Endothelial cell of umbilical vein (primary cell): ENCODE data around the gene FAM53B. TPM values are rescaled to one million over a fixed set of nuclear protein-coding genes. Genes with fewer than 3 reads are reported as not detected.

Experiments used
- BruUV-seq: library from RNA; stranded (reverse); fragments of 400-500 nt; replicated peaks from 2 replicates; lab custom pipeline; 2021; lab: Mats Ljungman, UMichigan
- CTCF ChIA-PET: fragments of 300-600, 350-600 bp; sonication (Branson Sonifier 250); formaldehyde crosslinking; loops from one replicate; lab custom pipeline; 2021; ENCODE audit warnings: antibody characterized with exemption, inconsistent platforms; lab: Charles Lee
- POLR2A ChIA-PET: fragments of 300-600, 350-600 bp; sonication (Branson Sonifier 250); formaldehyde crosslinking; loops from one replicate; lab custom pipeline; 2021; ENCODE audit warnings: antibody characterized with exemption, inconsistent platforms; lab: Charles Lee
- DNase-seq: peaks from one replicate; pipeline ENCODE4 v3.0.0-alpha.2; 2011; ENCODE audit warnings: low read depth, low spot score
- FAIRE-seq: peaks from 2 replicates; lab custom pipeline; 2011; peaks lifted over from hg19 to GRCh38; lab: Jason Lieb, UNC
- H2AFZ ChIP-seq: 2 replicates; pipeline ENCODE4 v1.6.0; 2012; ENCODE audit warnings: low read depth, low read length, control low read depth, inconsistent platforms
- H3K27ac ChIP-seq: 2 replicates; pipeline ENCODE4 v1.5.1; 2011; ENCODE audit warnings: low read depth, mild to moderate bottlenecking, control low read depth, low read length, moderate library complexity; ENCODE audit not compliant: insufficient read depth
- H3K27me3 ChIP-seq, 2 experiments: 2 replicates each; pipeline versions ENCODE4 v1.6.0 to v1.6.1; 2011; ENCODE audit warnings: low read length in 2 of 2, mixed read lengths in 1 of 2; ENCODE audit not compliant: control insufficient read depth in 2 of 2, insufficient read depth in 2 of 2
- H3K36me3 ChIP-seq, 2 experiments: 2 replicates in 1 of 2; 3 replicates in 1 of 2; pipeline ENCODE4 v1.5.1; 2011; ENCODE audit warnings: low read length in 2 of 2, mild to moderate bottlenecking in 1 of 2, moderate library complexity in 1 of 2; ENCODE audit not compliant: control insufficient read depth in 2 of 2, insufficient read depth in 2 of 2; ENCODE audit errors: extremely low read depth in 1 of 2
- H3K4me1 ChIP-seq: 3 replicates; pipeline ENCODE4 v1.5.1; 2011; ENCODE audit warnings: mild to moderate bottlenecking, low read length; ENCODE audit not compliant: control insufficient read depth, insufficient read depth; ENCODE audit errors: extremely low read depth
- H3K4me2 ChIP-seq: 2 replicates; pipeline ENCODE4 v1.6.1; 2011; ENCODE audit warnings: low read length, control low read depth, mixed read lengths; ENCODE audit not compliant: insufficient read depth
- H3K4me3 ChIP-seq, 3 experiments: fragments of 200-600 bp in 1 of 3; sonication (generic), shearing (Covaris generic) in 1 of 3; replicated peaks in 1 of 3; 2 replicates each; pipeline ENCODE4 v1.5.1; 2011 to 2016; ENCODE audit warnings: control low read depth in 3 of 3, low read length in 3 of 3, mild to moderate bottlenecking in 2 of 3, inconsistent platforms in 1 of 3, low read depth in 1 of 3, moderate library complexity in 1 of 3; ENCODE audit not compliant: insufficient read depth in 1 of 3
- H3K79me2 ChIP-seq: 2 replicates; pipeline ENCODE4 v1.6.0; 2012; ENCODE audit warnings: low read length, inconsistent platforms; ENCODE audit not compliant: control insufficient read depth, insufficient read depth
- H3K9ac ChIP-seq: replicated peaks from 2 replicates; pipeline ENCODE3; 2011; ENCODE audit warnings: low read length, control low read depth; ENCODE audit not compliant: insufficient read depth; ENCODE audit errors: extremely low read depth
- H3K9me1 ChIP-seq: replicated peaks from 3 replicates; pipeline ENCODE4 v1.6.0; 2011; ENCODE audit warnings: mild to moderate bottlenecking, low read length; ENCODE audit not compliant: control insufficient read depth, insufficient read depth; ENCODE audit errors: extremely low read depth
- H3K9me3 ChIP-seq: replicated peaks from 2 replicates; pipeline ENCODE4 v1.5.1; 2012; ENCODE audit warnings: low read length, inconsistent platforms; ENCODE audit not compliant: control insufficient read depth, insufficient read depth
- H4K20me1 ChIP-seq: replicated peaks from 2 replicates; pipeline ENCODE3; 2011; ENCODE audit warnings: mild to moderate bottlenecking, low read length; ENCODE audit not compliant: control insufficient read depth, insufficient read depth; ENCODE audit errors: extremely low read depth
- EZH2 ChIP-seq: IDR thresholded peaks from 2 replicates; pipeline ENCODE4 v1.6.1; 2012; ENCODE audit warnings: borderline replicate concordance, low read depth, mild to moderate bottlenecking, moderate library complexity, low read length, inconsistent platforms; ENCODE audit not compliant: severe bottlenecking
- JUN ChIP-seq: IDR thresholded peaks from 2 replicates; pipeline ENCODE4 v1.6.1; 2011; ENCODE audit warnings: borderline replicate concordance, low read depth; ENCODE audit not compliant: insufficient read length, insufficient read depth
- MYC ChIP-seq: IDR thresholded peaks from one replicate; pipeline ENCODE4 v1.6.1; 2011; ENCODE audit warnings: mild to moderate bottlenecking, low read depth, low read length
- POLR2A ChIP-seq: IDR thresholded peaks from 2 replicates; pipeline ENCODE4 v1.6.1; 2012; ENCODE audit warnings: low read depth, mild to moderate bottlenecking, control low read depth, low read length
- POLR2AphosphoS5 ChIP-seq: IDR thresholded peaks from 2 replicates; pipeline ENCODE4 v1.6.1; 2012; ENCODE audit warnings: low read depth, mild to moderate bottlenecking, control low read depth, low read length, moderate library complexity; ENCODE audit not compliant: insufficient read depth
- dilution Hi-C: fragments of 300-500 bp; cut with MboI; formaldehyde crosslinking; loops from one replicate; pipeline ENCODE4 v1.15.0; 2019; ENCODE audit warnings: low sequenced_read_pairs; ENCODE audit not compliant: extremely low pct_ligation_motif_present
- intact Hi-C: fragments of 100-400 bp; cut with micrococcal nuclease; formaldehyde crosslinking; loops from one replicate; pipeline ENCODE4 v1.10.0; 2022
- polyA plus RNA-seq, 4 experiments: library from polyadenylated mRNA; depleted of rRNA in 3 of 4; stranded (reverse) in 3 of 4; unstranded in 1 of 4; fragments of >200 nt; gene quantifications; 2 replicates each; pipeline versions ENCODE4 v1.2.1 to v1.2.3, GENCODE V29; 2011 to 2012; ENCODE audit warnings: missing spikeins in 1 of 4
- total RNA-seq: library from RNA; stranded (reverse); gene quantifications from 2 replicates; pipeline ENCODE4 v1.2.3, GENCODE V29; 2021
- TF ChIP-seq, protein P1 (sequence below), 2 donors: IDR thresholded peaks; 1 replicate in 1 of 2; 2 replicates in 1 of 2; pipeline ENCODE4 v1.5.1; 2011; ENCODE audit warnings: low read length in 2 of 2, mild to moderate bottlenecking in 2 of 2, moderate library complexity in 2 of 2, control low read depth in 1 of 2, inconsistent platforms in 1 of 2, low read depth in 1 of 2; ENCODE audit not compliant: insufficient read depth in 1 of 2; ENCODE audit errors: extremely low read depth in 1 of 2

Gene FAM53B
- total and polyA plus RNA-seq, 2 donors (not counting 3 experiments of a cell fraction or from before 2014, with no cell fraction given), result 8.5 to 21.1 TPM

GRCh38 chr10:124756156-124756903 is 12.2 kb upstream of the FAM53B start:
- H2AFZ ChIP-seq, result no peak overlapping the region
- no peaks in the 10 kb centered on the region for H3K79me2 ChIP-seq
- no peaks in the 10 kb centered on the region for H3K9me1 ChIP-seq
- no peak for DNase-seq
- H4K20me1 ChIP-seq, result no peaks in the 10 kb centered on the region
- peaks cover 4% of the 10 kb centered on the region for H3K4me1 ChIP-seq
- BruUV-seq, result no TSS peak
- H3K9me3 ChIP-seq, result no peaks in the 10 kb centered on the region
- no peak for FAIRE-seq
- H3K27ac ChIP-seq, result no peak overlapping the region
- no peak overlapping the region for H3K4me2 ChIP-seq
- no peak overlapping the region for H3K9ac ChIP-seq
- TF ChIP-seq EZH2 (no peak), POLR2A (no peak), JUN (no peak), POLR2AphosphoS5 (no peak)
- peaks cover 0 to 7% of the 10 kb centered on the region in 2 experiments for H3K36me3 ChIP-seq
- POLR2A ChIA-PET, result no interaction called here
- intact Hi-C loops (no loop called here), dilution Hi-C loops (no loop called here)
- H3K27me3 ChIP-seq, result no peaks in the 10 kb centered on the region
- H3K4me3 ChIP-seq, result no peak overlapping the region
- CTCF ChIA-PET, result interaction anchor here (0.9 to 3.0 kb wide), 6 partner anchors 7 to 226 kb away, joined by 3 to 18 read pairs (median 4); no protein-coding TSS in a partner anchor

DNA sequence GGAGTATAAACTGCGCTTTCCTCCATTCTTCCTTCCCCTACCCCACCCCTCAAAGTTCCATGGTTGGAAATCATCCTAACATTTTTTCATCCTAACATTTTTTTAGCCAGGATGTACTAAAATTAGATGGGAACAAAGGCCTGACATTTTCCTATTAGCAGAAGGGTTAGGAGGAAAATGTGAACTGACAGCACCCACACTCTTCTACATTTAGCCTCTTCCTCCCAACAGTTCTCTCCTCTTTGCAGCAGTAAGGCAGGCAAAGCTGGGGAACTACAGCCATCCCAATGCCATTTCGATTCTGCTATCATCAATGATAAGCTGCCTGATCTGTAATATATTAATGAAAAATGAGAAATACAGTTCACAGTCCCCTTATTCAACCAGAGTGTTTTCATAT is 11.4 kb upstream of the FAM53B start:
- TF ChIP-seq JUN, result no peak
- no peak for TF ChIP-seq EZH2
- TF ChIP-seq MYC, result no peak
- TF ChIP-seq, protein P1, sequence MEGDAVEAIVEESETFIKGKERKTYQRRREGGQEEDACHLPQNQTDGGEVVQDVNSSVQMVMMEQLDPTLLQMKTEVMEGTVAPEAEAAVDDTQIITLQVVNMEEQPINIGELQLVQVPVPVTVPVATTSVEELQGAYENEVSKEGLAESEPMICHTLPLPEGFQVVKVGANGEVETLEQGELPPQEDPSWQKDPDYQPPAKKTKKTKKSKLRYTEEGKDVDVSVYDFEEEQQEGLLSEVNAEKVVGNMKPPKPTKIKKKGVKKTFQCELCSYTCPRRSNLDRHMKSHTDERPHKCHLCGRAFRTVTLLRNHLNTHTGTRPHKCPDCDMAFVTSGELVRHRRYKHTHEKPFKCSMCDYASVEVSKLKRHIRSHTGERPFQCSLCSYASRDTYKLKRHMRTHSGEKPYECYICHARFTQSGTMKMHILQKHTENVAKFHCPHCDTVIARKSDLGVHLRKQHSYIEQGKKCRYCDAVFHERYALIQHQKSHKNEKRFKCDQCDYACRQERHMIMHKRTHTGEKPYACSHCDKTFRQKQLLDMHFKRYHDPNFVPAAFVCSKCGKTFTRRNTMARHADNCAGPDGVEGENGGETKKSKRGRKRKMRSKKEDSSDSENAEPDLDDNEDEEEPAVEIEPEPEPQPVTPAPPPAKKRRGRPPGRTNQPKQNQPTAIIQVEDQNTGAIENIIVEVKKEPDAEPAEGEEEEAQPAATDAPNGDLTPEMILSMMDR (IDR thresholded peaks at IDR 0.05; ENCODE audit: extremely low read depth in 1 of 2, insufficient read depth in 1 of 2, low read depth in 1 of 2, low read length in 2 of 2), result no peak
- Histone ChIP-seq H3K36me3 (peaks cover 0 to 7% of the 10 kb centered on the region in 2 experiments), H3K4me2 (no peak overlapping the region), H3K9me1 (no peaks in the 10 kb centered on the region), H3K4me1 (peaks cover under 1% of the 10 kb centered on the region), H2AFZ (no peak overlapping the region), H3K9me3 (no peaks in the 10 kb centered on the region), H3K79me2 (no peaks in the 10 kb centered on the region), H3K4me3 (no peak overlapping the region), H3K9ac (no peak overlapping the region), H4K20me1 (no peaks in the 10 kb centered on the region), H3K27me3 (no peaks in the 10 kb centered on the region), H3K27ac (no peak overlapping the region)
- FAIRE-seq, result no peak
- CTCF ChIA-PET, result interaction anchor here (1.5 to 3.0 kb wide), 3 partner anchors 10 to 225 kb away, joined by 3 to 18 read pairs (median 12); no protein-coding TSS in a partner anchor
- DNase-seq, result no peak
- POLR2A ChIA-PET, result no interaction called here
- dilution Hi-C loops, result no loop called here
- intact Hi-C loops, result no loop called here
- no TSS peak for BruUV-seq
